Measurements from ENCODE around the gene SLC6A6. TPM values are rescaled to one million over a fixed set of nuclear protein-coding genes. Genes with fewer than 3 reads are reported as not detected.

Gene SLC6A6
- total RNA-seq, 2 experiments from 2014 or later: 27.8 to 31.2 TPM

GRCh38 chr3:14459787-14460186 is 57.4 kb downstream of the SLC6A6 start:
- intact Hi-C loops (cut with DNase I, micrococcal nuclease): loop anchor here in 1 of 2 experiments (2.0 to 10.0 kb wide), 3 partner anchors 25 to 805 kb away; partner anchors contain the start of gene SLC6A6
- Mint-ChIP-seq H3K36me3 (ENCODE audit: low read depth) (peaks cover 47% of the 10 kb centered on the region), H3K9me3 (no peaks in the 10 kb centered on the region), H3K27ac (peak overlapping the region; percentile 10), H3K27me3 (no peaks in the 10 kb centered on the region), H3K4me3 (no peak overlapping the region), H3K4me1 (ENCODE audit: low read depth) (no peaks in the 10 kb centered on the region)
- ATAC-seq (ENCODE audit: poor library complexity) (no peak), DNase-seq (no peak)
- Histone ChIP-seq H3K4me3 (ENCODE audit: low read length) (no peak overlapping the region), H3K27me3 (ENCODE audit: control insufficient read depth in 1 of 2, insufficient read depth in 2 of 2, low read length in 2 of 2) (no peaks in the 10 kb centered on the region), H3K4me1 (ENCODE audit: insufficient read depth, low read length) (no peaks in the 10 kb centered on the region), H3K27ac (ENCODE audit: low read depth in 1 of 2, low read length in 2 of 2) (no peak overlapping the region), H3K36me3 (ENCODE audit: insufficient read depth, low read length) (peaks cover 73% of the 10 kb centered on the region), H3K9me3 (ENCODE audit: control insufficient read depth in 1 of 2, insufficient read depth in 1 of 2, low read length in 2 of 2) (no peaks in the 10 kb centered on the region)
- ChIA-PET POLR2A (interaction anchor here (0.9 to 1.6 kb wide), 2 partner anchors 36 to 563 kb away, joined by 3 to 4 read pairs; no protein-coding TSS in a partner anchor), CTCF (no interaction called here)
- TF ChIP-seq CTCF (IDR thresholded peaks at IDR 0.05): no peak

- Mint-ChIP-seq H3K36me3 (ENCODE audit: low read depth) (peaks cover 43% of the 10 kb centered on the region), H3K4me1 (ENCODE audit: low read depth) (no peaks in the 10 kb centered on the region), H3K9me3 (no peaks in the 10 kb centered on the region), H3K4me3 (no peak overlapping the region), H3K27ac (peak overlapping the region; percentile 10), H3K27me3 (no peaks in the 10 kb centered on the region)
- H3K4me3 ChIP-seq (ENCODE audit: low read length): no peak overlapping the region
- no peak for TF ChIP-seq CTCF (IDR thresholded peaks at IDR 0.05)
- no peak overlapping the region for H3K27ac ChIP-seq (ENCODE audit: low read depth in 1 of 2, low read length in 2 of 2)
- ChIA-PET CTCF (no interaction called here), POLR2A (interaction anchor here (0.9 to 1.6 kb wide), 2 partner anchors 36 to 564 kb away, joined by 3 to 4 read pairs; no protein-coding TSS in a partner anchor)
- no peaks in the 10 kb centered on the region for H3K27me3 ChIP-seq (ENCODE audit: control insufficient read depth in 1 of 2, insufficient read depth in 2 of 2, low read length in 2 of 2)
- DNase-seq (no peak), ATAC-seq (ENCODE audit: poor library complexity) (no peak)
- H3K36me3 ChIP-seq (ENCODE audit: insufficient read depth, low read length): peaks cover 77% of the 10 kb centered on the region
- no peaks in the 10 kb centered on the region for H3K4me1 ChIP-seq (ENCODE audit: insufficient read depth, low read length)
- intact Hi-C loops (cut with DNase I, micrococcal nuclease): loop anchor here (1.0 to 10.0 kb wide), 3 partner anchors 58 to 806 kb away; partner anchors contain the start of gene SLC6A6 (in 2 of the 2)
- no peaks in the 10 kb centered on the region for H3K9me3 ChIP-seq (ENCODE audit: control insufficient read depth in 1 of 2, insufficient read depth in 1 of 2, low read length in 2 of 2)
Observed at GRCh38 chr3:14460342-14461005, 58.1 kb downstream of the SLC6A6 start.

- no peak for ATAC-seq (ENCODE audit: poor library complexity)
Observed at GRCh38 chr3:14461006-14461747, 58.8 kb downstream of the SLC6A6 start.

More at GRCh38 chr3:14461006-14461747, 58.8 kb downstream of the SLC6A6 start:
- no peak overlapping the region for H3K4me3 ChIP-seq (ENCODE audit: low read length)
- no peak for TF ChIP-seq CTCF (IDR thresholded peaks at IDR 0.05)
- H3K27ac ChIP-seq (ENCODE audit: low read depth in 1 of 2, low read length in 2 of 2): no peak overlapping the region
- DNase-seq: no peak
- no peak overlapping the region for H3K4me3 Mint-ChIP-seq
- H3K27ac Mint-ChIP-seq: no peak overlapping the region
- peaks cover 79% of the 10 kb centered on the region for H3K36me3 ChIP-seq (ENCODE audit: insufficient read depth, low read length)
- no peaks in the 10 kb centered on the region for H3K27me3 ChIP-seq (ENCODE audit: control insufficient read depth in 1 of 2, insufficient read depth in 2 of 2, low read length in 2 of 2)
- H3K27me3 Mint-ChIP-seq: no peaks in the 10 kb centered on the region
- no peaks in the 10 kb centered on the region for H3K9me3 ChIP-seq (ENCODE audit: control insufficient read depth in 1 of 2, insufficient read depth in 1 of 2, low read length in 2 of 2)
- ChIA-PET CTCF (interaction anchor here (1.6 to 2.9 kb wide), 2 partner anchors 36 to 59 kb away, joined by 4 to 15 read pairs; partner anchors contain the start of gene SLC6A6), POLR2A (interaction anchor here (1.6 kb wide), 1 partner anchor 565 kb away, joined by 4 read pairs; no protein-coding TSS in a partner anchor)
- H3K4me1 ChIP-seq (ENCODE audit: insufficient read depth, low read length): no peaks in the 10 kb centered on the region
- H3K9me3 Mint-ChIP-seq: no peaks in the 10 kb centered on the region
- H3K36me3 Mint-ChIP-seq (ENCODE audit: low read depth): peaks cover 44% of the 10 kb centered on the region
- no peaks in the 10 kb centered on the region for H3K4me1 Mint-ChIP-seq (ENCODE audit: low read depth)
- intact Hi-C loops (cut with DNase I, micrococcal nuclease): loop anchor here (1.0 to 10.0 kb wide), 3 partner anchors 58 to 806 kb away; partner anchors contain the start of gene SLC6A6 (in 2 of the 2)

Measured in CD4-positive, alpha-beta T cell (primary cell).